PFSK-1 (cell line): ENCODE results near the gene PROCA1.

ENCODE experiments used
- FOXP2 ChIP-seq: optimal IDR thresholded peaks from 2 replicates; pipeline ENCODE3; 2011; ENCODE audit warnings: borderline replicate concordance, control low read depth, inconsistent platforms; ENCODE audit not compliant: insufficient read depth; ENCODE audit errors: extremely low read length, extremely low read depth
- POLR2AphosphoS5 ChIP-seq: IDR thresholded peaks from 2 replicates; pipeline ENCODE4 v1.6.1; 2012; ENCODE audit warnings: low read depth, mild to moderate bottlenecking, control low read depth, low read length, moderate library complexity
- REST ChIP-seq, 2 experiments: IDR thresholded peaks; 2 replicates each; pipeline versions ENCODE4 v1.6.1 to v1.8.0; 2011 to 2012; ENCODE audit warnings: low read depth in 2 of 2, low read length in 2 of 2, control low read depth in 1 of 2, inconsistent platforms in 1 of 2, mild to moderate bottlenecking in 1 of 2, moderate library complexity in 1 of 2; ENCODE audit not compliant: insufficient read depth in 1 of 2
- SIN3A ChIP-seq: IDR thresholded peaks from 2 replicates; pipeline ENCODE4 v1.6.1; 2012; ENCODE audit warnings: mild to moderate bottlenecking, low read length, moderate library complexity, borderline replicate concordance; ENCODE audit not compliant: insufficient read depth
- TAF1 ChIP-seq: IDR thresholded peaks from 2 replicates; pipeline ENCODE4 v1.6.1; 2012; ENCODE audit warnings: low read length, control low read depth, borderline replicate concordance; ENCODE audit not compliant: insufficient read depth

PROCA1 gene

GRCh38 chr17:28723159-28723835 lies 11.6 kb upstream of the PROCA1 start:
- TF ChIP-seq TAF1: no peak
- peak; percentile 72 for TF ChIP-seq POLR2AphosphoS5

- TF ChIP-seq POLR2AphosphoS5 (no peak), REST (IDR thresholded peaks at IDR 0.05; ENCODE audit: insufficient read depth in 1 of 2, low read depth in 2 of 2, low read length in 2 of 2) (no peak), SIN3A (no peak), TAF1 (no peak), FOXP2 (no peak)
These were observed 10.9 kb upstream of the PROCA1 start for GRCh38 chr17:28722417-28723158.

- no peak for TF ChIP-seq SIN3A
- no peak for TF ChIP-seq TAF1
- TF ChIP-seq POLR2AphosphoS5: no peak; the same call in 1 of the 2 replicates
- TF ChIP-seq FOXP2: no peak
- TF ChIP-seq REST (IDR thresholded peaks at IDR 0.05; ENCODE audit: insufficient read depth in 1 of 2, low read depth in 2 of 2, low read length in 2 of 2): no peak
These were observed 8.7 kb upstream of the PROCA1 start for GRCh38 chr17:28720247-28720996.

DNA sequence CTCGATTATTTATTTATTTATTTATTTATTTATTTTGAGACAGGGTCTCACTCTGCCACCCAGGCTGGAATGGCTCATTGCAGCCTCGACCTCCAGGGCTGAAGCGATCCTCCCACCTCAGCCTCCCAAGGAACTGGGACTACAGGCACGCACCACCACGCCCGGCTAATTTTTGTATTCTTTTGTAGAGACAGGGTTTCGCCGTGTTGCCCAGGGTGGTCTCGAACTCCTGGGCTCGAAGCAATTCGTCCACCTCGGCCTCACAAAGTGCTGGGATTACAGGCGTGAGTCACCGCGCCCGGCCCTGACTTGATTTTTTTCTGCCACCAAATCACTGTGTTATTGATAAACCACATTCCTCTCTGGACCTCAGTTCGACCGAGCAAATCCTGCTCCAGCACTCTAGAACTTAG lies 7.3 kb upstream of the PROCA1 start:
- TF ChIP-seq REST (IDR thresholded peaks at IDR 0.05; ENCODE audit: insufficient read depth in 1 of 2, low read depth in 2 of 2, low read length in 2 of 2): no peak

DNA sequence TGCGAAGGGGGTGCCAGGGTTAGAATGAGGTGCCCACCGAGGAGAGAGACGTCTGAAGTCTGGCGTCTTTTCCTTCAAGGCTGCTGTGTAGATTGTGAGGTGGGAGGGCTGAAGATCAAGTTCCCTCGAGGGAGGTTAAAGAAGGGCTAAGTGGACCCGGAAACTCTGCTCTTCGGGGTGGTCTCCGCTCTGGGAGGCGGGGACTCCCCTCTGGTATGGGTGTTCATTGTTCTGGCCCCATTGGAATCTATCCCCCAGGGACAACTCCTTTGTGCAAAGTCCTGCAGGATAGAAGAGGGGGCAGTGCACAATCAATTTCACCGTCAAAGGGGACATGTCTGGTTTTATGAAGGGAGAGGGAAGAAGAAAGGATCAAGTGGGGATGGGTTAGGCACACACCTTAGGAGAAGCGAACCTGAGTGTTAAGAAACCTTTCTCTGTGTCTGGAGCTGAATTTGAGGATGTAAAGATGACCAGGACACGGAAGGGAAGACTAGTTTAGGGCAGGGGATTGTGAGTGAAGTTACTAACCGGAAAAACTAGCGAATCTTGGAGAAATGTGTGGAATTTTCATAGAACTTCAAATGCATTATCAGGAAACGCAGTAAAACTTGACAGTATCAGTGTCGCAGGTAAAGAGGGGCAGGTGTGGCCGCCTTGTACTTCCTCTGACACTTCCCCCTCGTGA lies 6.8 kb upstream of the PROCA1 start:
- no peak for TF ChIP-seq SIN3A
